SK-N-SH treated with all-trans-retinoic acid at 6 μM for 48 hours (cell line): ENCODE results near the gene TPK1.

Source experiments
- CREB5 ChIP-seq: fragments of 250-450 bp; sonication (Bioruptor Pico); IDR thresholded peaks from 2 replicates; pipeline ENCODE4 v1.5.1; 2020; ENCODE audit warnings: low read depth, mild to moderate bottlenecking, moderate library complexity
- PPARA ChIP-seq: fragments of 250-450 bp; sonication (Bioruptor Pico); IDR thresholded peaks from 2 replicates; pipeline ENCODE4 v1.5.0; 2020; ENCODE audit warnings: mild to moderate bottlenecking, borderline replicate concordance
- RARB ChIP-seq: fragments of 250-450 bp; sonication (Bioruptor Pico); IDR thresholded peaks from 2 replicates; pipeline ENCODE4 v1.8.0; 2021; ENCODE audit warnings: mild to moderate bottlenecking, moderate library complexity
- ZFP3 ChIP-seq: fragments of 250-450 bp; sonication (Bioruptor Pico); IDR thresholded peaks from 2 replicates; pipeline ENCODE4 v1.5.0; 2020; ENCODE audit warnings: mild to moderate bottlenecking, moderate library complexity

GRCh38 chr7:144761493-144761892 lies 74.4 kb downstream of the TPK1 start:
- TF ChIP-seq ZFP3 (CRISPR knock-in tag): no peak
- TF ChIP-seq CREB5: no peak
- no peak for TF ChIP-seq RARB (CRISPR knock-in tag)
- TF ChIP-seq PPARA: no peak
